Measurements from ENCODE around the gene ANK3. TPM values are rescaled to one million over a fixed set of nuclear protein-coding genes. Genes with fewer than 3 reads are reported as not detected.

The ANK3 gene
- total RNA-seq, 1 donor from 2014 or later = 87.6 TPM

DNA sequence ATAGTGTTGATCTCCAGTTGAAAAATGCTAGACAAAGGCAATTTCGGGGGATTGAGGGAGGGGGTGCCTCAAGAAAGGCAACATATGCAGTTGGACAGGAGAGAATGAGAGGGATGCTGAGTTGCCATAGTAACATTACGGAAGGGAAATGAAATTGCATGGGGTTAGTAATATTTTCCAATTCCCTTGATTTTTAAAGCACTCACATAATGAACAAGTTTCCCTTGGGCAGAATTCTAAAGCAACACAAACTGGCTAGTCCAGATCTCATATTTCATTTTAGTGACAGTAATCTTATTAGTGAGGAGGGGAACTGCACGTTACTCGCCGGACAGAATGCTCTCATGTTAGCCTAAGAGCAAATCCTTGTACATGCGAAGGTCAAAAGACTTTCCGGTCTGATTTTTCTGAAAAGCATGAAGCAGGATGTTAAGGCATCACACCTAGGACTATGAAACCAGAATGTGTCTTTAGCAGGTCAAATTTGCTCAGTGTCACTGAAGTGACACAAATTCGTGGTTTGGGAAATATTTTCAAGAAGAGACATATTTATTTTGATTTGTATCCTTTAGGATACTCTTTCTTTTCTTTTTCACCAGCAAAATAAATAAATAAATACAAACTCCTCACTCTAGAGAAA lies 165.5 kb downstream of the ANK3 start:
- TF ChIP-seq, protein P1, sequence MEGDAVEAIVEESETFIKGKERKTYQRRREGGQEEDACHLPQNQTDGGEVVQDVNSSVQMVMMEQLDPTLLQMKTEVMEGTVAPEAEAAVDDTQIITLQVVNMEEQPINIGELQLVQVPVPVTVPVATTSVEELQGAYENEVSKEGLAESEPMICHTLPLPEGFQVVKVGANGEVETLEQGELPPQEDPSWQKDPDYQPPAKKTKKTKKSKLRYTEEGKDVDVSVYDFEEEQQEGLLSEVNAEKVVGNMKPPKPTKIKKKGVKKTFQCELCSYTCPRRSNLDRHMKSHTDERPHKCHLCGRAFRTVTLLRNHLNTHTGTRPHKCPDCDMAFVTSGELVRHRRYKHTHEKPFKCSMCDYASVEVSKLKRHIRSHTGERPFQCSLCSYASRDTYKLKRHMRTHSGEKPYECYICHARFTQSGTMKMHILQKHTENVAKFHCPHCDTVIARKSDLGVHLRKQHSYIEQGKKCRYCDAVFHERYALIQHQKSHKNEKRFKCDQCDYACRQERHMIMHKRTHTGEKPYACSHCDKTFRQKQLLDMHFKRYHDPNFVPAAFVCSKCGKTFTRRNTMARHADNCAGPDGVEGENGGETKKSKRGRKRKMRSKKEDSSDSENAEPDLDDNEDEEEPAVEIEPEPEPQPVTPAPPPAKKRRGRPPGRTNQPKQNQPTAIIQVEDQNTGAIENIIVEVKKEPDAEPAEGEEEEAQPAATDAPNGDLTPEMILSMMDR (IDR thresholded peaks at IDR 0.05; ENCODE audit: unreplicated experiment) = no peak
- DNase-seq (ENCODE audit: low spot score, unreplicated experiment) = no peak
- Mint-ChIP-seq H3K27me3 (no peaks in the 10 kb centered on the region), H3K4me1 (ENCODE audit: low read depth) (no peaks in the 10 kb centered on the region), H3K27ac (no peak overlapping the region), H3K9me3 (ENCODE audit: low read depth) (no peaks in the 10 kb centered on the region), H3K36me3 (ENCODE audit: insufficient read depth) (no peaks in the 10 kb centered on the region), H3K4me3 (ENCODE audit: low read depth) (no peak overlapping the region)

DNA sequence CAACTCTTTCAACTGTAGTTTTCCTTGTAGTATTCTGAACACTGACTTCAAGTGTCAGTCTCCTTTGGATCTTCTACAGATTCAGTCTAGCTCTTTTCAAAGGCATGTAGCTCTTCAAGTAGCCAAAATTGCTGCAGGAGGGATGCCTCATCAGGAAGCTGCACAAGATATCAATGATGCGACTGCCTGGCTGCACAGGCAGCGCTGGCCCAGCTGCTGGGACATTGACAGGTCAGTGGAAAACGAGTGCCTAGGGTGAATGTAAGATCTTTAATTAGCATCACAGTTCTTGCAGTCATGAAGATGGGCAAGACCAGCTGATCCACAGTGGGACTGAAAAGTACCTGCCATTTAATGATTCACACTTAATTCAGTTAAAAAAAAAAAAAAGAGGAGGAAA lies 167.6 kb downstream of the ANK3 start:
- peaks cover 2% of the 10 kb centered on the region for H3K36me3 Mint-ChIP-seq (ENCODE audit: insufficient read depth)
- no peak for DNase-seq (ENCODE audit: low spot score, unreplicated experiment)
- H3K4me1 Mint-ChIP-seq (ENCODE audit: low read depth) = no peaks in the 10 kb centered on the region
- H3K27me3 Mint-ChIP-seq = no peaks in the 10 kb centered on the region
- H3K27ac Mint-ChIP-seq = no peak overlapping the region
- TF ChIP-seq, protein P1 (IDR thresholded peaks at IDR 0.05; ENCODE audit: unreplicated experiment) = no peak
- peaks cover 6% of the 10 kb centered on the region for H3K9me3 Mint-ChIP-seq (ENCODE audit: low read depth)
- no peak overlapping the region for H3K4me3 Mint-ChIP-seq (ENCODE audit: low read depth)

DNA sequence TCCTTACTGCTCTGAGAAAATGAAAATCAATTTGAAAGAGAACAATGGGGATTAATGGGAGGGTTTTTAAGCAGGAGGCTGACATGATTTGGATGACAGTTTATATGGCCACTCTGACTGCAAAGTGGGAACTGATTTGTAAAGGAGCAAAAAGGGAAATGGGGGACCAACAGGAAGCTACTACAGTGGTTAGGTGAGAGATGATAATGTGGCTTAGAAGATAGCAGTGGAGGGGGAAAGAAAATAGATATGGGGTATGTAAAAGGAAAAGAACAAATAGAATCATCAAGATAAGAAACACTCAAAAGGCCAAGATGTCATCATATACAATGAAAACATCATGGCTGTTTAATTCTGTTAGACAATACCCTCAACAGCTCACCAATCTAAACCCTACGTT lies 177.5 kb downstream of the ANK3 start:
- TF ChIP-seq, protein P1 (IDR thresholded peaks at IDR 0.05; ENCODE audit: unreplicated experiment) = no peak
- H3K4me1 Mint-ChIP-seq (ENCODE audit: low read depth) = peaks cover 2% of the 10 kb centered on the region
- H3K4me3 Mint-ChIP-seq (ENCODE audit: low read depth) = no peak overlapping the region
- H3K27ac Mint-ChIP-seq = no peak overlapping the region
- peaks cover 13% of the 10 kb centered on the region for H3K9me3 Mint-ChIP-seq (ENCODE audit: low read depth)
- H3K27me3 Mint-ChIP-seq = no peaks in the 10 kb centered on the region
- no peak for DNase-seq (ENCODE audit: low spot score, unreplicated experiment)
- peaks cover 8% of the 10 kb centered on the region for H3K36me3 Mint-ChIP-seq (ENCODE audit: insufficient read depth)

GRCh38 chr10:60209874-60210570 lies 179.7 kb downstream of the ANK3 start:
- TF ChIP-seq, protein P1 (IDR thresholded peaks at IDR 0.05; ENCODE audit: unreplicated experiment) = no peak
- Mint-ChIP-seq H3K36me3 (ENCODE audit: insufficient read depth) (peaks cover 8% of the 10 kb centered on the region), H3K27me3 (no peaks in the 10 kb centered on the region), H3K27ac (peak overlapping the region; percentile 33), H3K4me1 (ENCODE audit: low read depth) (peaks cover 2% of the 10 kb centered on the region), H3K9me3 (ENCODE audit: low read depth) (peaks cover 7% of the 10 kb centered on the region), H3K4me3 (ENCODE audit: low read depth) (no peak overlapping the region)
- no peak for DNase-seq (ENCODE audit: low spot score, unreplicated experiment)

DNA sequence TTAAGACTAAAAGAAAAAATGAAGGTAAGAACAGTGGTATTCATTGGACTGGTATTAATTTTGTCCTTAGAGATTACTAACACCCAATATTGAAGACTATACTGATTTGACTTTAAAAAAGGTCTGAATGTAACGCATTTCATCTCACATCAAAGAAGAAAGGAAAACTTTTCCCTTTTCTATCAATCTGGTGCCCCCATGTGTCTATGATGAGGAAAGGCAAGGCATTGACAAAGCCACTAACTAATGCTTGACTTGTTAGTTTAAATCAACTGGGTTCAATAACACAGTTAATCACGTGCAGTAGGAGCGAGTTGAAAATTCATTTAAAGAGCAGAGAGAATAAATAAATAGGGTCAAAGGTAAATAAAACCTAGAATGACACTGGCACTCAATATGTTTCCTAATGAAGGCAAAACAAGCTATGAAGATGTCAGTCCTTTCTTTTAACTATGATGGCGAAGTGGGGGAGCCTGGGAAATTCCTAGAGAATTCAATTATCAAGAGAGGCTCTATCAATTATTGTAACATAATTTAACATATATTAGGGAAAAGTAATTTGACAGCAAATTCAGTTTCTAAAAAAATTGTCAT lies 180.9 kb downstream of the ANK3 start:
- peaks cover 2% of the 10 kb centered on the region for H3K4me1 Mint-ChIP-seq (ENCODE audit: low read depth)
- H3K4me3 Mint-ChIP-seq (ENCODE audit: low read depth) = no peak overlapping the region
- no peak for DNase-seq (ENCODE audit: low spot score, unreplicated experiment)
- H3K27ac Mint-ChIP-seq = no peak overlapping the region
- H3K36me3 Mint-ChIP-seq (ENCODE audit: insufficient read depth) = peaks cover 8% of the 10 kb centered on the region
- TF ChIP-seq, protein P1 (IDR thresholded peaks at IDR 0.05; ENCODE audit: unreplicated experiment) = peak; percentile 78
- H3K9me3 Mint-ChIP-seq (ENCODE audit: low read depth) = peaks cover 5% of the 10 kb centered on the region
- no peaks in the 10 kb centered on the region for H3K27me3 Mint-ChIP-seq
